ENCODE results near the gene CDPF1. TPM values are rescaled to one million over a fixed set of nuclear protein-coding genes. Genes with fewer than 3 reads are reported as not detected.

CDPF1 gene
- total RNA-seq, 1 experiment from 2014 or later, result 16.3 TPM

- Histone ChIP-seq H2AFZ (ENCODE audit: low read depth, low read length, poor library complexity, severe bottlenecking) (no peak overlapping the region), H4K20me1 (ENCODE audit: insufficient read depth) (no peaks in the 10 kb centered on the region), H3K9me2 (ENCODE audit: insufficient read depth) (no peaks in the 10 kb centered on the region), H3K27ac (ENCODE audit: low read depth, low read length) (no peak overlapping the region), H3K79me2 (ENCODE audit: insufficient read depth, low read length) (no peaks in the 10 kb centered on the region), H3K4me2 (ENCODE audit: low read length) (no peak overlapping the region), H3K9ac (ENCODE audit: low read length) (no peak overlapping the region), H3K27me3 (ENCODE audit: insufficient read depth, low read length) (no peaks in the 10 kb centered on the region), H3K36me3 (ENCODE audit: control insufficient read depth in 1 of 2, insufficient read depth in 2 of 2, low read length in 2 of 2) (peaks cover 0 to 2% of the 10 kb centered on the region in 2 experiments; a peak in 2 of 4 replicates), H3K4me1 (ENCODE audit: control insufficient read depth in 1 of 2, insufficient read depth in 2 of 2, low read length in 2 of 2) (peaks cover 12 to 14% of the 10 kb centered on the region in 2 experiments; a peak in 3 of 4 replicates), H3K9me3 (ENCODE audit: control insufficient read depth in 1 of 2, insufficient read depth in 1 of 2, low read depth in 1 of 2, low read length in 2 of 2) (peaks cover under 1 to 1% of the 10 kb centered on the region in 2 experiments; a peak in 3 of 4 replicates), H3K4me3 (replicated peaks in 1 of 2; ENCODE audit: low read depth in 1 of 2, low read length in 2 of 2) (no peak overlapping the region)
- no peak for ATAC-seq
- no TSS peak for BruUV-seq (replicated peaks)
- RAD21 ChIA-PET (ENCODE audit: low non-redundant PET in 1 of 2, low total read pairs in 2 of 2, uncharacterized antibody in 2 of 2, unreplicated experiment in 2 of 2), result no interaction called here
- POLR2A ChIA-PET, result no interaction called here
- TF ChIP-seq SIN3A (IDR thresholded peaks at IDR 0.05; ENCODE audit: low read depth) (no peak), ELF1 (IDR thresholded peaks at IDR 0.05; ENCODE audit: borderline replicate concordance, low read depth) (no peak), YY1 (IDR thresholded peaks at IDR 0.05; ENCODE audit: extremely low read depth, insufficient replicate concordance, low read depth, low read length) (no peak), EZH2phosphoT487 (IDR thresholded peaks at IDR 0.05; ENCODE audit: borderline replicate concordance) (no peak), RAD21 (IDR thresholded peaks at IDR 0.05; ENCODE audit: low read depth) (no peak), JUND (IDR thresholded peaks at IDR 0.05) (no peak), REST (IDR thresholded peaks at IDR 0.05; ENCODE audit: low read depth) (no peak), CBX3 (IDR thresholded peaks at IDR 0.05; ENCODE audit: low read depth) (no peak), CTCF (IDR thresholded peaks at IDR 0.05 in 2 of 3, conservative IDR thresholded peaks at IDR 0.05 in 1 of 3; ENCODE audit: borderline replicate concordance in 1 of 3, insufficient read depth in 1 of 3, low read depth in 2 of 3, low read length in 2 of 3) (no peak)
- CTCF ChIA-PET, result no interaction called here
- DNase-seq (ENCODE audit: low read depth, low spot score), result no peak
- intact Hi-C loops (cut with micrococcal nuclease), result no loop called here
Observed at GRCh38 chr22:46203601-46203980, 46.5 kb downstream of the CDPF1 start.

All from HCT116 (cell line).